GM21825 (cell line): ENCODE results near the gene DPF3.

Experiments
- ATAC-seq: cut with Tn5 transposase; IDR thresholded peaks from one replicate; pipeline ENCODE4 v1.9.1; 2021; ENCODE audit warnings: mild to moderate bottlenecking, moderate library complexity; ENCODE audit not compliant: unreplicated experiment

DPF3 gene

GRCh38 chr14:72582582-72582981, 311.3 kb downstream of the DPF3 start:
- ATAC-seq: no peak

- ATAC-seq: no peak
Observed at GRCh38 chr14:72578514-72578913, 315.4 kb downstream of the DPF3 start.

GRCh38 chr14:72577521-72577920, 316.4 kb downstream of the DPF3 start:
- ATAC-seq: no peak

GRCh38 chr14:72576258-72576657, 317.6 kb downstream of the DPF3 start:
- ATAC-seq: no peak

- ATAC-seq: no peak
Observed at GRCh38 chr14:72574715-72575114, 319.2 kb downstream of the DPF3 start.

GRCh38 chr14:72573725-72574417, 320.0 kb downstream of the DPF3 start:
- no peak for ATAC-seq
